ENCODE measurements around the gene SOCS7.

SOCS7 gene

DNA sequence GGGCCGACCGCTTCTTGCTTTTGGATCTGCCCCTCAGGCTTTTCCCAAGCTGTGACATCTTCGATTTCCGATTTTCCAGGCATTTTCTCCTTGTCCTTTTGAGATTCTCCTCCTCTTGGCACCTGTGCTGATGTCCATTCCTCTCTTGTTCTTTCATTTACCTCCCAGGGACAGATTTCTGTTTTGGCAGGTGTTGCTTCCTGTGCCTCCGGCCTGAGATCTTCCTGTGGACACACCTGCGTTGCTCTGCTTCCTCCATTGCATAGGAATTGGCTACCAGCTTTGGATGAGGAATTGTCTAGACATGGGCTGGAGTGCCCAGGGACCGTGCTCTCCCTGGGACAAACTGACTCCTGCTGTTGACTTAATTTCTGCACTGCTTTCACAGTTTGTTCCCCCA is 23.0 kb upstream of the SOCS7 start:
- no peak overlapping the region for H3K4me3 ChIP-seq (ENCODE audit: low read length)
- H3K4me1 ChIP-seq (ENCODE audit: control insufficient read depth, insufficient read depth, low read length) = no peaks in the 10 kb centered on the region
- no peaks in the 10 kb centered on the region for H3K36me3 ChIP-seq (ENCODE audit: control insufficient read depth, insufficient read depth, low read length)
- H3K27me3 ChIP-seq (ENCODE audit: control insufficient read depth, insufficient read depth, low read length) = no peaks in the 10 kb centered on the region
- H3K27ac ChIP-seq (ENCODE audit: low read depth, low read length) = no peak overlapping the region
- H3K9ac ChIP-seq (ENCODE audit: low read length) = no peak overlapping the region

DNA sequence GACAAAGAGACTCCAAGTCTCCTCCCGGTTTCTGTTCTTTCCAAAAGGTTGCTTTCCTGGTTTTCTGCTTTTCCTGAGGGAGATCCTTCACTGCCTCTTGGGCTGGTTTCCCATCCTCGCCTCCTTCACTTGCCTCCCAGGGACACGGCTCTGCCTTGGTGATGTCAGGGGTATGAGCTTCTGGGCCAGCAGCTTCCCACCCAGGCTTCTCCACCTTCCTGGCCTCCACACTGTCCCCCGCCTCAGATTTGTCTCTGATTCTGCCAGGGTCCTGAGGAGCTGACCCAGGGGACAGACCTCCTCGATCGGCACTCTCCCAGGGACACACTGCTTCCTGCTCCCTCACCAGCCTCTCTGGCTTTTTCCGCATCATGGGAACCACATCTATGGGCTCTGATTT is 22.4 kb upstream of the SOCS7 start:
- no peak overlapping the region for H3K4me3 ChIP-seq (ENCODE audit: low read length)

GRCh38 chr17:38329808-38330730 is 21.6 kb upstream of the SOCS7 start:
- Histone ChIP-seq H3K4me1 (ENCODE audit: control insufficient read depth, insufficient read depth, low read length) (no peaks in the 10 kb centered on the region), H3K9ac (ENCODE audit: low read length) (no peak overlapping the region), H3K4me3 (ENCODE audit: low read length) (no peak overlapping the region), H3K36me3 (ENCODE audit: control insufficient read depth, insufficient read depth, low read length) (no peaks in the 10 kb centered on the region), H3K27me3 (ENCODE audit: control insufficient read depth, insufficient read depth, low read length) (no peaks in the 10 kb centered on the region), H3K27ac (ENCODE audit: low read depth, low read length) (no peak overlapping the region)

More for the DNA sequence above, 22.4 kb upstream of the SOCS7 start:
- H3K4me1 ChIP-seq (ENCODE audit: control insufficient read depth, insufficient read depth, low read length) = no peaks in the 10 kb centered on the region
- H3K36me3 ChIP-seq (ENCODE audit: control insufficient read depth, insufficient read depth, low read length) = no peaks in the 10 kb centered on the region
- H3K9ac ChIP-seq (ENCODE audit: low read length) = no peak overlapping the region
- no peaks in the 10 kb centered on the region for H3K27me3 ChIP-seq (ENCODE audit: control insufficient read depth, insufficient read depth, low read length)
- no peak overlapping the region for H3K27ac ChIP-seq (ENCODE audit: low read depth, low read length)

- H3K27me3 ChIP-seq (ENCODE audit: control insufficient read depth, insufficient read depth, low read length) = no peaks in the 10 kb centered on the region
- no peaks in the 10 kb centered on the region for H3K36me3 ChIP-seq (ENCODE audit: control insufficient read depth, insufficient read depth, low read length)
These were observed 20.7 kb upstream of the SOCS7 start for GRCh38 chr17:38330941-38331411.

GRCh38 chr17:38332735-38333134 is 18.9 kb upstream of the SOCS7 start:
- H3K4me1 ChIP-seq (ENCODE audit: control insufficient read depth, insufficient read depth, low read length) = no peaks in the 10 kb centered on the region
- H3K4me3 ChIP-seq (ENCODE audit: low read length) = no peak overlapping the region
- no peak overlapping the region for H3K27ac ChIP-seq (ENCODE audit: low read depth, low read length)

More at GRCh38 chr17:38330941-38331411, 20.7 kb upstream of the SOCS7 start:
- no peak overlapping the region for H3K4me3 ChIP-seq (ENCODE audit: low read length)
- no peak overlapping the region for H3K9ac ChIP-seq (ENCODE audit: low read length)
- no peak overlapping the region for H3K27ac ChIP-seq (ENCODE audit: low read depth, low read length)
- H3K4me1 ChIP-seq (ENCODE audit: control insufficient read depth, insufficient read depth, low read length) = no peaks in the 10 kb centered on the region

GRCh38 chr17:38333635-38334295 is 17.9 kb upstream of the SOCS7 start:
- no peaks in the 10 kb centered on the region for H3K4me1 ChIP-seq (ENCODE audit: control insufficient read depth, insufficient read depth, low read length)
- no peak overlapping the region for H3K9ac ChIP-seq (ENCODE audit: low read length)
- no peak overlapping the region for H3K27ac ChIP-seq (ENCODE audit: low read depth, low read length)
- H3K27me3 ChIP-seq (ENCODE audit: control insufficient read depth, insufficient read depth, low read length) = no peaks in the 10 kb centered on the region
- H3K4me3 ChIP-seq (ENCODE audit: low read length) = no peak overlapping the region
- no peaks in the 10 kb centered on the region for H3K36me3 ChIP-seq (ENCODE audit: control insufficient read depth, insufficient read depth, low read length)

More at GRCh38 chr17:38332735-38333134, 18.9 kb upstream of the SOCS7 start:
- H3K36me3 ChIP-seq (ENCODE audit: control insufficient read depth, insufficient read depth, low read length) = no peaks in the 10 kb centered on the region
- no peaks in the 10 kb centered on the region for H3K27me3 ChIP-seq (ENCODE audit: control insufficient read depth, insufficient read depth, low read length)
- no peak overlapping the region for H3K9ac ChIP-seq (ENCODE audit: low read length)

GRCh38 chr17:38334480-38335364 is 16.9 kb upstream of the SOCS7 start:
- Histone ChIP-seq H3K27ac (ENCODE audit: low read depth, low read length) (no peak overlapping the region), H3K27me3 (ENCODE audit: control insufficient read depth, insufficient read depth, low read length) (no peaks in the 10 kb centered on the region), H3K4me1 (ENCODE audit: control insufficient read depth, insufficient read depth, low read length) (no peaks in the 10 kb centered on the region), H3K4me3 (ENCODE audit: low read length) (no peak overlapping the region), H3K36me3 (ENCODE audit: control insufficient read depth, insufficient read depth, low read length) (no peaks in the 10 kb centered on the region), H3K9ac (ENCODE audit: low read length) (no peak overlapping the region)

- no peak overlapping the region for H3K27ac ChIP-seq (ENCODE audit: low read depth, low read length)
- no peaks in the 10 kb centered on the region for H3K4me1 ChIP-seq (ENCODE audit: control insufficient read depth, insufficient read depth, low read length)
These were observed 14.8 kb upstream of the SOCS7 start for GRCh38 chr17:38336838-38337237.

GRCh38 chr17:38338053-38338452 is 13.6 kb upstream of the SOCS7 start:
- no peaks in the 10 kb centered on the region for H3K4me1 ChIP-seq (ENCODE audit: control insufficient read depth, insufficient read depth, low read length)
- no peak overlapping the region for H3K9ac ChIP-seq (ENCODE audit: low read length)
- H3K4me3 ChIP-seq (ENCODE audit: low read length) = no peak overlapping the region
- H3K36me3 ChIP-seq (ENCODE audit: control insufficient read depth, insufficient read depth, low read length) = no peaks in the 10 kb centered on the region
- H3K27ac ChIP-seq (ENCODE audit: low read depth, low read length) = no peak overlapping the region
- no peaks in the 10 kb centered on the region for H3K27me3 ChIP-seq (ENCODE audit: control insufficient read depth, insufficient read depth, low read length)

More at GRCh38 chr17:38336838-38337237, 14.8 kb upstream of the SOCS7 start:
- Histone ChIP-seq H3K4me3 (ENCODE audit: low read length) (no peak overlapping the region), H3K36me3 (ENCODE audit: control insufficient read depth, insufficient read depth, low read length) (no peaks in the 10 kb centered on the region), H3K27me3 (ENCODE audit: control insufficient read depth, insufficient read depth, low read length) (no peaks in the 10 kb centered on the region), H3K9ac (ENCODE audit: low read length) (no peak overlapping the region)

DNA sequence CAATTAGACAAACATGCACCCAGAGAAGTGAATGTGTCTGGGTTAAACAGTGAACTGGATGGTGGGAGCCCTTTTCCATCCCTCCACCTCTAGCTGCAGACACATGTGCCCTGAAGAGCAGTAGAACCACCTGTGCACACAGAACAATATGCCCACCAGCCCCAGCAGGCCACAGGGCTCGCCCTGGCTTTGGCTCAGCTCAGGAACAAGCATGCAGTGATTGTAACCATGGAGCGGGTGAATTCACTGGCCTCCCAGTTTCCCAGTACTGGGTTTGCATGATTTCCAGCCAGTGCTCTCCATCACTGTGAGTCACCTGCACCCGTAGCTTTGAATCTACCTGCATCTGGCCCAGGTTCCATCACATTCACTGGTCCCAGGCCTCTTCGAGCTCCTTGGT is 13.1 kb upstream of the SOCS7 start:
- Histone ChIP-seq H3K36me3 (ENCODE audit: control insufficient read depth, insufficient read depth, low read length) (no peaks in the 10 kb centered on the region), H3K9ac (ENCODE audit: low read length) (no peak overlapping the region), H3K27me3 (ENCODE audit: control insufficient read depth, insufficient read depth, low read length) (no peaks in the 10 kb centered on the region), H3K27ac (ENCODE audit: low read depth, low read length) (no peak overlapping the region), H3K4me3 (ENCODE audit: low read length) (no peak overlapping the region), H3K4me1 (ENCODE audit: control insufficient read depth, insufficient read depth, low read length) (no peaks in the 10 kb centered on the region)

GRCh38 chr17:38339891-38340290 is 11.8 kb upstream of the SOCS7 start:
- Histone ChIP-seq H3K27me3 (ENCODE audit: control insufficient read depth, insufficient read depth, low read length) (no peaks in the 10 kb centered on the region), H3K4me3 (ENCODE audit: low read length) (no peak overlapping the region), H3K27ac (ENCODE audit: low read depth, low read length) (no peak overlapping the region), H3K36me3 (ENCODE audit: control insufficient read depth, insufficient read depth, low read length) (no peaks in the 10 kb centered on the region), H3K4me1 (ENCODE audit: control insufficient read depth, insufficient read depth, low read length) (no peaks in the 10 kb centered on the region), H3K9ac (ENCODE audit: low read length) (no peak overlapping the region)

Measured in rectal smooth muscle tissue (tissue), 1 donor.